Stimulated activated naive CD8-positive, alpha-beta T cell treated with anti-CD3 and anti-CD28 coated beads, Interleukin-15, amount 100 ng/mL, for 72 hours (primary cell): ENCODE data around the gene SELE.
"Not testable (repeated sequence)": the region's sequence is repeated elsewhere in the genome, so short reads cannot be mapped to it uniquely, and the experiment has no call there.

Experiments
- ATAC-seq: fragments of 150-1000 bp; cut with Tn5 transposase; 2 replicates; pipeline ENCODE4 v1.10.0; 2021; ENCODE audit warnings: mild to moderate bottlenecking, moderate library complexity
- DNase-seq, 2 donors: peaks; one replicate each; pipeline ENCODE4 v3.0.0; 2021 to 2022
- H3K27ac Mint-ChIP-seq, 2 donors: one replicate each; pipeline ENCODE4 v1.8.0; 2022; ENCODE audit warnings: mild to moderate bottlenecking in 2 of 2, mixed read lengths in 2 of 2, moderate library complexity in 2 of 2
- H3K27me3 Mint-ChIP-seq: one replicate; pipeline ENCODE4 v1.8.0; 2022; ENCODE audit warnings: mixed read lengths
- H3K4me1 Mint-ChIP-seq: one replicate; pipeline ENCODE4 v1.8.0; 2022; ENCODE audit warnings: mild to moderate bottlenecking, mixed read lengths
- H3K4me3 Mint-ChIP-seq, 2 donors: one replicate each; pipeline ENCODE4 v1.8.0; 2022; ENCODE audit warnings: mild to moderate bottlenecking in 2 of 2, mixed read lengths in 2 of 2, moderate library complexity in 1 of 2
- H3K9me3 Mint-ChIP-seq, 2 donors: one replicate each; pipeline ENCODE4 v1.8.0; 2022; ENCODE audit warnings: mixed read lengths in 2 of 2

SELE gene

DNA sequence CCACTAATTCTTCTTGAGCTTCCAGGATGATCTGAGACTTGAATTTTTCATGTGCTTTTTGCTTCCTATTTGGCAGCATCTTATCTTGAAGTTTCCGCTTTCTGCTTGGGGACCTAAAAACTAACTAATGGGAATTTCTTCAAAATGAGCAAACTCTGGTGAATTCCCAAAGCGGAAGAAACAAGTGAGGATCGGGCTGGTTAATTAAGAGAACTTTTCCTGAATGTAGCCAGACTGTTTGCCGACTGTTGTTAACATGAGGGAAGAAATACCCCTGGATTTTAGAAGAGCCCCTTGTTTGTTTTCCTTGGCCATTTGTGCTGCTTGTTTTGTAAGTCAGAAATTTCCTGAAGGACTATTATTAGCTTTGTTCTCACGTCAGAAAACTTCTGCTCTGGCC is 6.1 kb upstream of the SELE start:
- Mint-ChIP-seq H3K4me3 (no peak overlapping the region), H3K27ac (no peak overlapping the region), H3K27me3 (peaks cover 19% of the 10 kb centered on the region), H3K9me3 (peaks cover 6 to 8% of the 10 kb centered on the region in 2 donors), H3K4me1 (no peaks in the 10 kb centered on the region)
- DNase-seq (no peak), ATAC-seq (no peak)

DNA sequence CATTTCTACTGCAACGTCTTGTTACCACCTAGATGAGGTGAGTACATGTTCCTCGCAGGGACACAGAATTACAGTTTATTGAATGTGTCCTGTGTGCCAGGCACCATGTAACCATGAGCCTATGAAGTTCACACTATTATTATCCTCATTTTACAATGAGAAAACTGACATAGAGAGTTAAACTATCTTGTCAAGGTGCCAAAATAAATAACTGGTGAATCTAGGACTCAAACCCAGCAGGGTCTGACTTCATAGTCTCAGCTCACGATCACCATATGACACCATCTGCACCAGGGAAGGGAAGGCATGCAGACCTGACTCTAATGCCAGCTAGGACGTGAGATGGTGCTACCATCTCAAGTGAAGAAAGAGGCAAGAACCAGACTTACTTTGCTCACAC is 2.4 kb downstream of the SELE start:
- Mint-ChIP-seq H3K27me3 (peaks cover 17% of the 10 kb centered on the region), H3K4me1 (no peaks in the 10 kb centered on the region), H3K9me3 (no peaks in the 10 kb centered on the region), H3K27ac (no peak overlapping the region), H3K4me3 (no peak overlapping the region)
- ATAC-seq: no peak
- DNase-seq: no peak

DNA sequence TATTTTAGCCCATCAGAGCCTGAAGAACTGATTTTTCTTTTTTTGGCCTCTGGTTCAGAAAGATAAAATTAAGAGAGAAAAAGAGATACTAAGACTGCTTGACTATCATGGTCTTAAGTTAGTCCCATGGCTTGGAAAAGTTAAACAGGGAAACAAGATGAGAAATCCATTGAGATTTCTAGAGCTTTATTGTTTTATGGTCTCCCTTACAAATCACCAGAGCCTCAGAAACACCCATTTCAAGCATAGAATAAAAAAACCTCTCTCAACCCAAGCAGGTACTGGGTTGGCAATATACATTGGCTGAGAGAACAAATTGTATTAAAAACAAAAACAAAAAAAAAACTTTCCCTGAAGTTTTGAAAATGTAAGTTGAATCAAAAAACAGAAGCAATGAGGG is 3.9 kb downstream of the SELE start:
- Mint-ChIP-seq H3K4me3 (no peak overlapping the region), H3K4me1 (no peaks in the 10 kb centered on the region), H3K27ac (no peak overlapping the region), H3K27me3 (peaks cover 15% of the 10 kb centered on the region), H3K9me3 (no peaks in the 10 kb centered on the region)
- DNase-seq (no peak), ATAC-seq (no peak)

DNA sequence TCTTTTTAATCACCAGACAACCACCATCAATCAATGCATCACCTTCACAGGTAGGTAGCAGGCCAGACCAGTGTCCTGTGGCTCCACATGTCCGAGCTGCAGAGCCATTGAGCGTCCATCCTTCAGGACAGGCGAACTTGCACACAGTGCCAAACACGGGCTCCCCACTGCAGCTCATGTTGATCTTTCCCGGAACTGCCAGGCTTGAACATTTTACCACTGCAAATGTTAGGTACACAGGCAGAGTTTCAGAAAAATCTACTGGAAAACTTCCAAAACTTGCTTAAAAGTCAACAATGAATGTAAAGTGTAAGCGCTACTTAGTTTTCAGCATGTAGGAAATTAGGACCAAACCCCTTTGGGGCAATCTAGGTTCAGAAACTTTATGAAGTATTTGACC is 6.6 kb downstream of the SELE start:
- no peaks in the 10 kb centered on the region for H3K4me1 Mint-ChIP-seq
- no peak for DNase-seq

DNA sequence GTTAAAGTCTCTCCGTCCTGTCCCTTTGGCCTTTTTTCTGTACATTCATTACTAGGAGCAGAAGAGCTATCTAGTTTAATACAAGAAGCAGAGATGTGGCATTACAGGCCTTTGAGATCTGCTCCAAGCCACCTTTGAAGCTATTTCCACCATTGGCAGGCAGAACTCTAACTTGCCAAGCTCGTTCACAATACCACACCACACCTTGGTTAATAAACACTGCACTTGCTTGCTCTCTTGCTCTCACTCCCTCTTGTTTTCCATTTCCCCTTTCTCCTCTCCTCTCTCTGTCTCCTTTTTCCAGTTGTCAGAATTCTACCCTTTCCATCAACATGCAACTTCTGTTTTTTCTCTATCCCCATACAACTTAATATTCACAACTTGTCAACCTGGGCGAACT is 7.0 kb downstream of the SELE start:
- ATAC-seq (no peak), DNase-seq (no peak)
- Mint-ChIP-seq H3K27me3 (peaks cover 15% of the 10 kb centered on the region), H3K4me3 (no peak overlapping the region), H3K27ac (no peak overlapping the region), H3K9me3 (no peaks in the 10 kb centered on the region), H3K4me1 (no peaks in the 10 kb centered on the region)

More for the DNA sequence above, 6.6 kb downstream of the SELE start:
- Mint-ChIP-seq H3K4me3 (no peak overlapping the region), H3K27me3 (peaks cover 15% of the 10 kb centered on the region), H3K27ac (peak overlapping the region in 1 of 2 donors; percentile 54), H3K9me3 (no peaks in the 10 kb centered on the region)
- no peak for ATAC-seq

DNA sequence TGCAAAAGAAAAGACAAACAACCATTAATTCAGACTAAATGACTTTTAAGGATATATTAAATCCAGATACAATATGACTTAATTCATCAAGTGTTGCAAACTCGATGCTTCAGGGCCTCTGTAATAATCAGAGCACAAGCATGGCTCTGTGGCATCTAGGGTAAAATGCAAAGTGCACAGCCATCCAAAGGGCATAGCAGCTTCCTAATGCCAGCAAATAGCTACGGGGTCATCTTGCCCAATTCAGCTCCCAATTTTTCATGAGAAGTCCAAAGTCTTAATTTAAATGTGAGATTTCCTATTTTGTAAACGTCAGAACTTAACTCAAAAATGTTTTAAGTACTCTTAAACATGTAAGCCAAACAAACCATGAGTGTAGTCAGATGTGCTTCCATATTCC is 7.9 kb downstream of the SELE start:
- DNase-seq (no peak), ATAC-seq (no peak)
- Mint-ChIP-seq H3K4me1 (no peaks in the 10 kb centered on the region), H3K27ac (no peak overlapping the region), H3K4me3 (no peak overlapping the region), H3K27me3 (peaks cover 15% of the 10 kb centered on the region), H3K9me3 (no peaks in the 10 kb centered on the region)

DNA sequence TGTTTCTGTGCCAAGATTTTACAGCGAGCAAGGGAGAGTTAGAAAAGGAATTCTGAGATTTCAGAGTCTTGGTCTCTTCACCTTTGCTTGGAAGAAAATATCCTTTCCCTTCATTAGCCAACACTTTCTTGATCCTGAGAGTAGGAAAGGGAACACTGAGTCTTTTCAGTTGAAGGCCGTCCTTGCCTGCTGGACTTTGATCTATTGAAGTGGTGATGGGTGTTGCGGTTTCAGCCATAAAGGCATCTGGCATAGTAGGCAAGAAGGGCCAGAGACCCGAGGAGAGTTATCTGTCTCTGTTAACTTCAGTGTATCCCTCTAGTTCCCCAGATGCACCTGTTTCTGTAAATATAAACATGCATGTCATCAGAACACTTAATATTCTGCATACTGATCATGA is 9.7 kb downstream of the SELE start:
- H3K9me3 Mint-ChIP-seq: no peaks in the 10 kb centered on the region
- H3K27me3 Mint-ChIP-seq: peaks cover 15% of the 10 kb centered on the region

DNA sequence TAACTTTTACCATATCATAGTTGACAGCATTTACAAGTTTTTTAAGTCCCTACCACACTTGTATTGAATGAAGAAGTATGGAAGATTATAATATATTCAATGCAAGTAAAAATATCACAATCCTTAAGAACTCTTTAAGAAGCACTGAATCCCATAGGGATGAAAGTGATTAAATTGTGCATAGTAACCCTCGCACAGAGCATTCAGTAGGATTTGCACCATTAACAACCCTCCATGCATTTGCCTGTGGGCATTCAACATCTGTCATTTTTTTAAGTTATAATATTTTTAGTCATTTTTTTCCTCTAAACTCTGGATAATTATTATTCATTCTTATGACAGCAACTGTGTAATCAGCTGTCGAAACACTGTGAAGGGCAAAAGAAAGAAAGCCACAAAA is 10.1 kb downstream of the SELE start:
- DNase-seq (no peak), ATAC-seq (no peak)
- Mint-ChIP-seq H3K9me3 (no peaks in the 10 kb centered on the region), H3K27ac (no peak overlapping the region), H3K27me3 (peaks cover 15% of the 10 kb centered on the region), H3K4me1 (no peaks in the 10 kb centered on the region), H3K4me3 (no peak overlapping the region)

More for the DNA sequence above, 9.7 kb downstream of the SELE start:
- ATAC-seq (no peak), DNase-seq (no peak)
- no peak overlapping the region for H3K4me3 Mint-ChIP-seq
- no peaks in the 10 kb centered on the region for H3K4me1 Mint-ChIP-seq
- H3K27ac Mint-ChIP-seq: no peak overlapping the region

DNA sequence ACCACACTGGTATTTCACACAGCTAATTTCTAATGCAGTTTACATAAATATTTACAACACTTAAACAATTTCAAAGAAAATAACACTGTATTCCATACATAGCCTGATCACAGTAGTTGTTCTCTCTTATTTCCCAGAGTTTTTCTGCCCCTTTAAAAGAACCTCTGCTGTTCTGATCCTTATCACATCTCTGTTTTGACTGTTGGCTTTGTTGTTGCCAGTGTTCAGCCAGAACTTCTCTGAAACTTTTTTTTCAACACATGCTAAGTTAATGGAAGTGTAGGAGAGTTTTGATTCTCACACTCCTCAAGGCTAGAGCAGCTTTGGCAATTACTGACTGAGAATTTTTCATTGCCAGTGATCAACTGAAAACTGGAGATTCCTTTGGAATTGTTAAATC is 11.1 kb downstream of the SELE start:
- no peak for ATAC-seq
- H3K9me3 Mint-ChIP-seq: no peaks in the 10 kb centered on the region

DNA sequence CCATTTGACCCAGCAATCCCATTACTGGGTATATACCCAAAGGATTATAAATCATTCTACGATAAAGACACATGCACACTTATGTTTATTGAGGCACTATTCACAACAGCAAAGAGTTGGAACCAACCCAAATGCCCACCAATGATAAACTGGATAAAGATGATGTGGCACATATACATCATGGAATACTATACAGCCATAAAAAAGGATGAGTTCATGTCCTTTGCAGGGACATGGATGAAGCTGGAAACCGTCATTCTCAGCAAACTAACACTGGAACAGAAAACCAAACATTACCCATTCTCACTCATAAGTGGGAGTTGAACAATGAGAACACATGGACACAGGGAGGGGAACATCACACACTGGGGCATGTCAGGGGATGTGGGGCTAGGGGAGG is 18.8 kb downstream of the SELE start:
- H3K27ac Mint-ChIP-seq, H3K9me3 Mint-ChIP-seq, ATAC-seq, H3K4me1 Mint-ChIP-seq, H3K27me3 Mint-ChIP-seq, H3K4me3 Mint-ChIP-seq, DNase-seq: not testable (repeated sequence)

More for the DNA sequence above, 11.1 kb downstream of the SELE start:
- DNase-seq: no peak
- no peak overlapping the region for H3K27ac Mint-ChIP-seq
- no peak overlapping the region for H3K4me3 Mint-ChIP-seq
- peaks cover 12% of the 10 kb centered on the region for H3K27me3 Mint-ChIP-seq
- H3K4me1 Mint-ChIP-seq: no peaks in the 10 kb centered on the region

DNA sequence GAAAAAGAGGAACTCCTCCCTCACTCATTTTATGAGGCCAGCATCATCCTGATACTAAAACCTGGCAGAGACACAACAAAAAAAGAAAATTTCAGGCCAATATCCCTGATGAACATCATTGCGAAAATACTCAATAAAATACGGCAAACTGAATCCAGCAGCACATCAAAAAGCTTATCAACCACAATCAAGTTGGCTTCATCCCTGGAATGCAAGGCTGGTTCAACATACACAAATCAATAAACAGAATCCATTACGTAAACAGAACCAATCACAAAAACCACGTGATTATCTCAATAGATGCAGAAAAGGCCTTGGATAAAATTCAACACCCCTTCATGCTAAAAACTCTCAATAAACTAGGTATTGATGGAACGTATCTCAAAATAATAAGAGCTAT is 20.8 kb downstream of the SELE start:
- ATAC-seq, H3K4me1 Mint-ChIP-seq, H3K9me3 Mint-ChIP-seq, H3K27me3 Mint-ChIP-seq, DNase-seq, H3K27ac Mint-ChIP-seq, H3K4me3 Mint-ChIP-seq: not testable (repeated sequence)

DNA sequence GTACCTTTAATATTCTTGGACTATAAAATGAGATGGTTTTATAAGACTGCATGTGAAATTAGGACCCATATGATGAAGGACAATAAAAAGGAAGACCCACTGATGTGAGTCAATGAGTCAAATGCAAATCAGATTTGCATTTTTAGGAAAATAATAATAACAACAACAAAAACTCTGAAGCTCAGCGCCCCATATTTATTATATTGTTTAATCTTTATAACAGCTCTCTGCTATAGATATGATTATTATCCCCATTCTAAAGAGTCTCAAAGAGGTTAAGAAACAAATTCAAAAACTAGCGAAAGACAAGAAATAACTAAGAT is 21.6 kb downstream of the SELE start:
- ATAC-seq (no peak), DNase-seq (no peak)
- H3K27ac Mint-ChIP-seq: no peak overlapping the region
- peak overlapping the region in 1 of 2 donors; percentile 90 for H3K4me3 Mint-ChIP-seq
- no peaks in the 10 kb centered on the region for H3K4me1 Mint-ChIP-seq
- peaks cover 2 to 7% of the 10 kb centered on the region in 2 donors for H3K9me3 Mint-ChIP-seq
- H3K27me3 Mint-ChIP-seq: no peaks in the 10 kb centered on the region

DNA sequence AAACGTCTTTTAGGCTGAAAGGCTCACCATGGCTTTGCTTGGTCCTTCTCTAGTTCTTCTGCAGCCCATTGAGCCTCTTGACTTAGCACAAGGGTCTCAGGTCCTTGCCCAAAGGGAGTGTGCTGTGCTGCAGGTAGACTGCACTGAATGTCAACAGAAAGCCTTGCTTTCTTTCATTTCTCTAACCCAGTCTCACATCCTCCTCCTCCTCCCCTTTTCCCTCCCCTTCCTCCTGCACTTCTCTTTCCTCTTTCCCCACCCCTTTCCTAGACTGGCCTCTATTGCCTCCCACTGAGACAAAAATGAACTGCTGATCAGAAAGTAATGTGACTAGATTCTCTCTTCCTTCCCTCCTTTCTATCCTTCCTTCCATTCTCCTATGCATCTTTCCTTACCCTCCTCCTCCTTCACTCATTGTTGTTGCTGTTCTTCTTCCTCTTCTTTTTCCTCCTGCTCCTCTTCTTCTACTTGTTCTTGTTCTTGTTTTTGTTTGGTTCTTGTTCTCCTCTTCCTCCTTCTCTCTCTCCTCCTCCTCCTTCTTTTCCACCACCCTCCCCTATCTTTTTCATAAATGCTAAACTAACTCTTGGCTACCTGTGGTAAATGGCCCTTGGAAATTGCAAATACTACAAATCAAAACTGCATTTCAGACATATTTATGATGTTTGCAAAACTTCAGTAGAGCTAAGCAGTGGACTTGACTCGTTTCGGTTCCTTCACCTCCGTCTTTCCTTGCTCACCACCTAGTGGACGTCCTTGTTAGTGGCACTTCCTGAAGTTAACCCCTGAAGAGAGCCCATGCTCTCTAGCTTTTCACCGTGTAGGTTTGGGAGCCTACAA is 22.2 kb downstream of the SELE start, which contains the start of gene SELL:
TSS of gene SELL (minus strand) at position 152 of the 840 bp plus-strand sequence. CDS start at position 30, 122 bp downstream.
- H3K4me1 Mint-ChIP-seq: peaks cover 6% of the 10 kb centered on the region
- H3K27me3 Mint-ChIP-seq: no peaks in the 10 kb centered on the region
- peaks cover 0 to 7% of the 10 kb centered on the region in 2 donors for H3K9me3 Mint-ChIP-seq
- peak within 1 kb of the TSS; percentile 29 to 41 for H3K27ac Mint-ChIP-seq
- peak; percentile 66 to 79 for DNase-seq
- peak within 1 kb of the TSS; percentile 76 to 90 for H3K4me3 Mint-ChIP-seq
- peak; percentile 86 for ATAC-seq

DNA sequence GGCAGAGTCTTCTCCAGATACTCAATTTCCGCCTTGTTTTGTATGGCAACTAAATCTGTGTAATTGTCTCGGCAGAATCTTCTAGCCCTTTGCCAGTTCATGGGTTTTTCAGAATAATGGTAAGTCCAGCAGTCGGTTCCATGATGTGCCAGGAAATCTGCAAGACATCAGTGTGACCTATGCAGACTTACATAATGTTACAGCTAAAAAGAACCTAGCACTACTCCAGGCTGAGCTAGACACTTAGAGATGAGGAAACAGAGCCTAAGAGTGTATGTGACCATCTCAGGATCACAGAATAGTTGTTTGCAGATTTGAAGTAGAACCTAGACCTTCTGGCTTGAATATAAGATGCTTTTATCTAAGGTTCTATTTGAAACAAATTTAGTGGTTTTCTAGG is 25.2 kb downstream of the SELE start:
- H3K4me1 Mint-ChIP-seq: peaks cover 36% of the 10 kb centered on the region
- no peak for DNase-seq
- H3K4me3 Mint-ChIP-seq: peak overlapping the region; percentile 80 to 90
- ATAC-seq: peak; percentile 35
- no peaks in the 10 kb centered on the region for H3K9me3 Mint-ChIP-seq
- no peaks in the 10 kb centered on the region for H3K27me3 Mint-ChIP-seq
- H3K27ac Mint-ChIP-seq: peak overlapping the region; percentile 86 to 91

DNA sequence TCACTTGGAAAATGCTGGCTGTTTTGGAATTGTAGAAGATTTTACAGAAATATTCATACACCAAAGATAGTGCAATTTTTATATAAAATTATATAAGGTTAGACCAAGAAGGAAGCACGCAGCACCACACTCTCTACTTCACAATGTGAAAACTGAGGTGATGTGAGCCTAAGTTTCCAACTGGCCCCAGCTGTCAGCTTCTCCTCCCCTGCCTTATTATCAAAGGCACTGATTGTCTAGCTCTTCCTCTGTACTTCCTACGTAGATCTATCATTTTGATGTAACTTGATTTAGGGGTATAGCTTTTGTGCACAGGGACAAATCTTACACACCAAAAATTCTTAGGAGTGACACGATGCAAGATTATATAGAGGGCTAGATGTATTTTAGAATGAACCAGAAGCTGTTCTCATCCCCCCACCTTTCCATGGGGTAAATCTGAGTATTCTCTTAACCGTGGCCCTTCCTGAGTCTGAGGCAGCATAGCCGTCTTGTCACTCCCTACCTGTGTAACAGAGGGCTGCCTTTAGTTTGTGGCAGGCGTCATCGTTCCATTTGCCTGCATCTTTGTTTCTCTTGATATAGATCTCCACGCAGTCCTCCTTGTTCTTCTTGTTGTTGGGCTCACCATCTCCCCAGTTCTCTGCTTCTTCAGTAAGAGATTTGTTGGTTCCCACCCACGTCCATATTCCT is 25.8 kb downstream of the SELE start:
- no peaks in the 10 kb centered on the region for H3K27me3 Mint-ChIP-seq
- peak; percentile 44 for ATAC-seq
- no peak for DNase-seq
- peak overlapping the region; percentile 86 to 91 for H3K27ac Mint-ChIP-seq
- no peaks in the 10 kb centered on the region for H3K9me3 Mint-ChIP-seq
- peaks cover 42% of the 10 kb centered on the region for H3K4me1 Mint-ChIP-seq
- H3K4me3 Mint-ChIP-seq: peak overlapping the region; percentile 80 to 90

DNA sequence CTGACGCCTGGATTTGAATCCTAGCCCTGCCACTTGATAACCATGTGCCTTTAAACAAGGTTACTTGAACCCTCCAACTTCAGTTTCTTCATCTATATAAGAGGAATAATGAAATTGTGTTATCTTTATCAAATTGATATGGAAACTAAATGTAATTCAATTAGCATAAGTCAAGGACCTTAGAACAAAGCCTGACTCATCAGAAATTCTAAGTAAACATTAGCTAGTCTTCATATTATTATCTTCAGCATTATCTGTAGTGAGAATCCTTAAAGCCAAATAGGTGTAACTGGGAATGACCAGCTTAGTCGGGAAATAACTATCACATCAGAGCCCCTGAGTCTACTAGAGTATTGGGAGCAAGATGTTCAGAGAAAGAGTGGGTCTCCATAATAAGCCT is 29.1 kb downstream of the SELE start:
- Mint-ChIP-seq H3K27me3 (no peaks in the 10 kb centered on the region), H3K27ac (peak overlapping the region in 1 of 2 donors; percentile 28), H3K4me3 (peak overlapping the region; percentile 46 to 87), H3K4me1 (peaks cover 74% of the 10 kb centered on the region), H3K9me3 (no peaks in the 10 kb centered on the region)
- ATAC-seq (no peak), DNase-seq (no peak)
